Peyer's patch (tissue), 4 donors: ENCODE results near the gene RPLP2. TPM values are rescaled to one million over a fixed set of nuclear protein-coding genes. Genes with fewer than 3 reads are reported as not detected.

ENCODE experiments used
- DNase-seq, 3 donors: peaks; one replicate each; pipeline ENCODE4 v3.0.0-alpha.2; 2017 to 2019
- H3K27ac ChIP-seq, 4 donors: fragments of 200-600 bp; sonication (generic); one replicate each; pipeline ENCODE4 v1.5.1; 2016 to 2019
- H3K27me3 ChIP-seq, 2 donors: fragments of 200-600 bp; sonication (generic); one replicate each; pipeline ENCODE4 v1.5.1; 2019
- H3K36me3 ChIP-seq, 3 donors: fragments of 200-600 bp; sonication (generic); one replicate each; pipeline ENCODE4 v1.5.1; 2016 to 2019
- H3K4me1 ChIP-seq, 4 donors: fragments of 200-600 bp; sonication (generic); one replicate each; pipeline ENCODE4 v1.5.1; 2016 to 2019
- H3K4me3 ChIP-seq, 4 donors: fragments of 200-600 bp; sonication (generic); 1 replicate in 3 of 4; 2 replicates in 1 of 4; pipeline ENCODE4 v1.5.1; 2016 to 2019; ENCODE audit warnings: mild to moderate bottlenecking in 1 of 4
- H3K9me3 ChIP-seq, 4 donors: fragments of 200-600 bp; sonication (generic); one replicate each; pipeline ENCODE4 v1.5.1; 2016 to 2019; ENCODE audit warnings: mild to moderate bottlenecking in 1 of 4
- POLR2A ChIP-seq, 2 donors: fragments of 450-650 bp; IDR thresholded peaks; one replicate each; pipeline ENCODE4 v1.5.1; 2017; ENCODE audit warnings: antibody characterized with exemption in 2 of 2, mild to moderate bottlenecking in 2 of 2, moderate library complexity in 2 of 2
- total RNA-seq, 4 donors: library from RNA; depleted of rRNA; stranded (reverse); fragments of >200 nt; gene quantifications; one replicate each; pipeline ENCODE4 v1.1.0, GENCODE V29; 2016
- TF ChIP-seq, protein P1 (sequence below), 6 experiments: fragments of 450-650 bp in 4 of 6; fragments of 200-600 bp in 2 of 6; sonication (generic) in 1 of 6; IDR thresholded peaks; one replicate each; pipeline ENCODE4 v1.5.1; 2017 to 2019; ENCODE audit warnings: antibody characterized with exemption in 6 of 6, mild to moderate bottlenecking in 3 of 6, moderate library complexity in 1 of 6

RPLP2 gene
- total RNA-seq, 4 donors from 2014 or later, result 261 to 1,717 (median 510) TPM

DNA sequence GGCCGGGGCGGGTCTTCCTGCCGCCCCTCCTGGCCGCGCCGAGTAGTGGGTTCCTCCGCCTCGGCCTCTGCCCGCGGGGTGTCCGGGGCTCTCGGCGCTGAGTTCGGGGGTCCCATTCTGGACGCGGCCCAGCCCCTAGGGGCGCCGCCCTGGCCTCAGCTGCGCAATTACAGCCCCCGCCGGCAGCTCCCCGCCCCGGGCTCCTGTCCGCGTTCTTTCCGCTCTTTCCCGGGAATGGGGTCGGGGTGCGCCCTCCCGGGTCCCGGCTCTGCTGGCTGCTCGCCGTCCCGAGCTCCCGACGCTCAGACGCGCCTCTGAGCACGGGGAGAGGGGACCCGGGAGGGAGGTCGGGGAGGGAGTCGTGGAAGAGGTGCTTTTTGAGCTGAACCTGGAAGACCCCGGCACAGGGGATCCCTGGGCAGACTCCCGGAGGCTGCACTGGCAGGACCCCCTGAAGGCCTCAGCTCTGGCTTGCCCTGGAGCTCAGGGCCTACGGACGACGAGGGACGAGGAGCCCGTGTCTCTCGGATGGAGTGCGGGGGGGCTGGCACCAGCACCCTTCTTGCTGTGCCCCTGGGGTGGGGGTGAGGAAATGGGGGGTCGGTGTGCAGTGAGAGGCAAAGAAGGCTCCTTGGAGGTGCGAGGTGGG, 33.4 kb downstream of the RPLP2 start:
- peak overlapping the region; percentile 72 to 99 (median 94) for H3K4me3 ChIP-seq
- no peak for DNase-seq
- peak overlapping the region; percentile 88 to 96 (median 92) for H3K27ac ChIP-seq
- H3K27me3 ChIP-seq, result no peaks in the 10 kb centered on the region
- H3K36me3 ChIP-seq, result peaks cover 0 to 22% (median 0%) of the 10 kb centered on the region in 3 donors
- peaks cover 10 to 65% (median 25%) of the 10 kb centered on the region in 4 donors for H3K4me1 ChIP-seq
- no peaks in the 10 kb centered on the region for H3K9me3 ChIP-seq
- TF ChIP-seq, protein P1, sequence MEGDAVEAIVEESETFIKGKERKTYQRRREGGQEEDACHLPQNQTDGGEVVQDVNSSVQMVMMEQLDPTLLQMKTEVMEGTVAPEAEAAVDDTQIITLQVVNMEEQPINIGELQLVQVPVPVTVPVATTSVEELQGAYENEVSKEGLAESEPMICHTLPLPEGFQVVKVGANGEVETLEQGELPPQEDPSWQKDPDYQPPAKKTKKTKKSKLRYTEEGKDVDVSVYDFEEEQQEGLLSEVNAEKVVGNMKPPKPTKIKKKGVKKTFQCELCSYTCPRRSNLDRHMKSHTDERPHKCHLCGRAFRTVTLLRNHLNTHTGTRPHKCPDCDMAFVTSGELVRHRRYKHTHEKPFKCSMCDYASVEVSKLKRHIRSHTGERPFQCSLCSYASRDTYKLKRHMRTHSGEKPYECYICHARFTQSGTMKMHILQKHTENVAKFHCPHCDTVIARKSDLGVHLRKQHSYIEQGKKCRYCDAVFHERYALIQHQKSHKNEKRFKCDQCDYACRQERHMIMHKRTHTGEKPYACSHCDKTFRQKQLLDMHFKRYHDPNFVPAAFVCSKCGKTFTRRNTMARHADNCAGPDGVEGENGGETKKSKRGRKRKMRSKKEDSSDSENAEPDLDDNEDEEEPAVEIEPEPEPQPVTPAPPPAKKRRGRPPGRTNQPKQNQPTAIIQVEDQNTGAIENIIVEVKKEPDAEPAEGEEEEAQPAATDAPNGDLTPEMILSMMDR (IDR thresholded peaks at IDR 0.05), result no peak
- no peak for TF ChIP-seq POLR2A (IDR thresholded peaks at IDR 0.05)

DNA sequence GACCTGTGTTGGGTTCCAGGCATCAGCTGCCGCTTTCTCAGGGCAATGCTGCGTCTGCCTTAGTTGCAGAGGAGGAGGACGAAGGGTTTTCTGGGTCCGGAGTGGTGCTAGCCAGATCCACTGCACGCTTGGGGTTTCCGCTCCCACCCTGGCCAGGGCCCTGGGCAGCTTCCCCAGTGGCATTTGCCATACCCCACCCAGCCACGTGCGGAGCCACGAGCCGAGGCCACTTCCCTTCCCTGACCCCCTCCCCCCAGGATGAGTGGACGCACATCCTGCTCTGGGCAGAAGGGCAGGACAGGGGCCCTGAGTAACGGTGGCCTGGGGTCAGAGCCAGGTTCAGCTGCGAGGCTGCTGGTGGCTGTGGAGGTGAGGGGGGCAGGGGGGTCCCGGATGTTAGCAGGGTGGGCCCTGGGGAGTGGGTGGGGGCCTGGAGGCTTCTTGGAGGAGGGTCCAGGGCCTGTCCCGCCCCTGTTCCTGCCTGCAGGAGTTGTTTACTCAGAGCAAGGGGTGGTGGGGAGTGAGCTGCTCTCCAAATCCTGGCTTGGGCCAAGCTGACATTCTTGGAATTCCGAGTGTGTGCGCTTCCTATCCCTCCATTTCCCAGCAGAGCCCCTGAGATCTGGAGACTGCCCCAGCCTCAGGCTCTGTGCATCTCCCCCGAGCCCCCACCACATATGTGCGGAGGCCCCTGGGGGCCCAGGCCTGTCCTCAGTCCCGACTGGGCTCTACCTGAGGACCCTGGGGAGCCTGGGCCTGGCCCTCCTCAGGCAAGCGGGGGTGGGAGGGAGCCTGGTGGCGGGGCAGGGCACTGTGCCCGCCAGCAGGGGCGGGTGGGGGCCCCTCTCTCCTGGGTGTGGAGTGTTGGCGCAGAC, 34.3 kb downstream of the RPLP2 start:
- peak; percentile 59 to 90 (median 77) for DNase-seq
- H3K4me1 ChIP-seq, result peaks cover 10 to 65% (median 33%) of the 10 kb centered on the region in 4 donors
- H3K27me3 ChIP-seq, result peaks cover 0 to 5% of the 10 kb centered on the region in 2 donors
- TF ChIP-seq POLR2A (IDR thresholded peaks at IDR 0.05), result no peak
- TF ChIP-seq, protein P1 (IDR thresholded peaks at IDR 0.05), result no peak
- peak overlapping the region; percentile 72 to 99 (median 94) for H3K4me3 ChIP-seq
- H3K36me3 ChIP-seq, result peaks cover 0 to 14% (median 0%) of the 10 kb centered on the region in 3 donors
- no peaks in the 10 kb centered on the region for H3K9me3 ChIP-seq
- peak overlapping the region; percentile 88 to 96 (median 92) for H3K27ac ChIP-seq

- peak overlapping the region; percentile 12 to 95 (median 82) for H3K4me3 ChIP-seq
- peaks cover 10 to 69% (median 38%) of the 10 kb centered on the region in 4 donors for H3K4me1 ChIP-seq
- peaks cover 0 to 5% (median 0%) of the 10 kb centered on the region in 3 donors for H3K36me3 ChIP-seq
- TF ChIP-seq, protein P1 (IDR thresholded peaks at IDR 0.05), result no peak
- TF ChIP-seq POLR2A (IDR thresholded peaks at IDR 0.05), result no peak
- peak; percentile 47 to 85 (median 75) for DNase-seq
- peaks cover 0 to 10% of the 10 kb centered on the region in 2 donors for H3K27me3 ChIP-seq
- no peaks in the 10 kb centered on the region for H3K9me3 ChIP-seq
- peak overlapping the region; percentile 88 to 96 (median 92) for H3K27ac ChIP-seq
These were observed 35.2 kb downstream of the RPLP2 start for GRCh38 chr11:844693-845644.

DNA sequence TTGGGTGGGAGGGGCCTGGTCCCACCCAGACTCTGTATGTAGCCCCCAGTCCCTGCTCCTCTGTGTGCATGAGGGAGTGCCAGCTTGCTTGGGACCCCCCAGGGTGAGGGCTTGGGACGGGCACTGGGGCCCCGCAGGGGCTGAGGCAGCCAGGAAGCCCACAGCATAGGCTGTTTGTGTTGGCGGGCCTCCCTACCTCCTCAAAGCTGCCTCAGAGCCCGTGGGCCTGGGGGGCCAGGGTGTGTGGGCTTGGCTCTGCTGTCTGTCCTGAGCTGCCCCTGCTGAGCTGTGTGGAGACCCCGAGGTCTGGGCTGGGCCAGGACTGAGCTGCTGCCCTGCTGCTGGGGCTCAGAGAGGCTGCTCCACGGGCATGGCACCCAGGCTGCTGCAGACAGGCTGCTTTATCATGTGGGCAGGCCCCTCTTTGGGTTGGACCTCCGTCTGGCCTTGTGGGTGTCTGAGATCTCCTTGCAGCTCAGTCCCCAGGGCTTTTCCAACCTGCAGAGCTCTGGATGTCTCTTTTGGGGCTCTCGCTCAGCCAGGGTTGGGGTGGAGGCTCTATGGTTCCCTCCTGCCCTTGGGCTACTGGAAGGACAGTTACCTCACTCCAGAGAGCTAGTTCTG, 36.2 kb downstream of the RPLP2 start:
- TF ChIP-seq POLR2A (IDR thresholded peaks at IDR 0.05), result no peak
- Histone ChIP-seq H3K36me3 (no peaks in the 10 kb centered on the region), H3K27me3 (peaks cover 0 to 10% of the 10 kb centered on the region in 2 donors), H3K4me1 (peaks cover 10 to 70% (median 34%) of the 10 kb centered on the region in 4 donors), H3K9me3 (no peaks in the 10 kb centered on the region), H3K27ac (peak overlapping the region in 2 of 4 donors; percentile 89 to 96), H3K4me3 (no peak overlapping the region)
- no peak for DNase-seq

DNA sequence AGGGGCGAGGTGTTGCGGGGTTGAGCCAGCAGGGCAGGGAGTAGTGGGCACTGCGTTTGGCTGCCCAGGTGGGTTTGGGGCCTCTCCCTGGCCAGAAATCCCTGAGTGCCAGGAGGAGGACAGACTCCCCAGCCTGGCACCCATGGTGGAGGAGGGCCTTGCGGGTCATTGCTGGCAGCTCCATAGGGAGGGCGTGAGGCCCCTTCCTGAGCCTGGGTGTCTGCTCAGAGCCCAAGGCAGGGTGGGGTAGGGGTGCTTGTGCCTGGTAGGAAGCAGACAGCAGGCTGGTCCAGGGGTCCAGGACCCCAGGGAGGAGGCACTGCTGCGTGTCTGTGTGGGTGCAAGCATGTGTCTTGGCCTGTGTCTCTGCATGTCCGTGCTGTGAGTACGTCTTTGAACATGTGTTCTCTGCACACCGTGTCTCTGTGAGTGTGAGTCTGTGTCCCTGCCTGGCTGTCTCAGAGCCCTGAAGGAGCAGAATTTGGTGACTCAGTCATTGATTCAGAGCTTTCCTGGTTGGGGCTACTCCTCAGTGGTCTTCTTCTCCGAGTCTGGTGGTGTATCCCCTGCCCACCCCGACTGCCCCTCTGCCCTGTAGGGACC, 36.8 kb downstream of the RPLP2 start:
- Histone ChIP-seq H3K27me3 (peaks cover 0 to 10% of the 10 kb centered on the region in 2 donors), H3K4me3 (no peak overlapping the region), H3K4me1 (peaks cover 10 to 68% (median 28%) of the 10 kb centered on the region in 4 donors), H3K36me3 (no peaks in the 10 kb centered on the region), H3K9me3 (no peaks in the 10 kb centered on the region), H3K27ac (no peak overlapping the region)
- DNase-seq, result no peak
- TF ChIP-seq POLR2A (IDR thresholded peaks at IDR 0.05), result no peak
- TF ChIP-seq, protein P1 (IDR thresholded peaks at IDR 0.05), result no peak
